Heart left ventricle (tissue), 16 donors: ENCODE data around the gene MYH11. TPM values are rescaled to one million over a fixed set of nuclear protein-coding genes. Genes with fewer than 3 reads are reported as not detected.

Experiments
- ATAC-seq, 4 donors: fragments of 200-7000 bp; cut with Tn5 transposase; one replicate each; pipeline ENCODE4 v1.9.1; 2020 to 2022; ENCODE audit warnings: moderate library complexity in 4 of 4, mild to moderate bottlenecking in 3 of 4, moderate number of reproducible peaks in 1 of 4
- DNase-seq, 5 donors: peaks; one replicate each; pipeline ENCODE4 v3.0.0-alpha.2; 2020
- H3K27ac ChIP-seq, 12 donors: fragments of 200-600 bp; sonication (generic) in 4 of 12; one replicate each; pipeline versions ENCODE4 v1.5.0 to v1.8.0; 2016 to 2022; ENCODE audit warnings: mild to moderate bottlenecking in 2 of 12
- H3K27me3 ChIP-seq, 9 donors: fragments of 200-600 bp; sonication (generic) in 2 of 9; one replicate each; pipeline versions ENCODE4 v1.5.1 to v1.8.0; 2016 to 2022; ENCODE audit warnings: mild to moderate bottlenecking in 3 of 9
- H3K36me3 ChIP-seq, 9 donors: fragments of 200-600 bp; sonication (generic) in 2 of 9; one replicate each; pipeline versions ENCODE4 v1.5.0 to v1.8.0; 2018 to 2022; ENCODE audit warnings: mild to moderate bottlenecking in 2 of 9
- H3K4me1 ChIP-seq, 12 donors: fragments of 200-600 bp; sonication (generic) in 4 of 12; one replicate each; pipeline versions ENCODE4 v1.5.0 to v1.8.0; 2016 to 2022; ENCODE audit warnings: mild to moderate bottlenecking in 3 of 12
- H3K4me3 ChIP-seq, 12 donors: fragments of 200-600 bp; sonication (generic) in 4 of 12; one replicate each; pipeline versions ENCODE4 v1.5.0 to v1.8.0; 2017 to 2022; ENCODE audit warnings: mild to moderate bottlenecking in 9 of 12, moderate library complexity in 4 of 12
- H3K9me3 ChIP-seq, 12 donors: fragments of 200-600 bp; sonication (generic) in 4 of 12; one replicate each; pipeline versions ENCODE4 v1.5.0 to v1.8.0; 2016 to 2022; ENCODE audit warnings: mild to moderate bottlenecking in 1 of 12
- CTCF ChIP-seq, 12 donors: fragments of 200-600 bp; sonication (generic) in 4 of 12; IDR thresholded peaks; one replicate each; pipeline versions ENCODE4 v1.5.0 to v1.8.0; 2018 to 2022; ENCODE audit warnings: antibody characterized with exemption in 12 of 12, mild to moderate bottlenecking in 5 of 12
- POLR2A ChIP-seq, 2 donors: fragments of 450-650 bp; IDR thresholded peaks; one replicate each; pipeline ENCODE4 v1.6.1; 2017; ENCODE audit warnings: antibody characterized with exemption in 2 of 2, mild to moderate bottlenecking in 2 of 2, moderate library complexity in 2 of 2
- WGBS, 4 donors: extraction: QIAGEN DNeasy Blood & Tissue Kit in 2 of 4; methylation state at CpG; one replicate each; pipeline versions ENCODE4 v1.1.5 to v1.1.7; 2013 to 2018; 5-methylcytosine and 5-hydroxymethylcytosine counted together
- intact Hi-C, 10 donors: fragments of 100-400 bp; cut with DNase I; formaldehyde crosslinking; loops; one replicate each; pipeline versions ENCODE4 v1.11.1 to v1.14.2; 2022
- polyA plus RNA-seq, 2 donors: library from polyadenylated mRNA; stranded (reverse); fragments of 200-250 nt; gene quantifications; one replicate each; pipeline ENCODE4 v1.2.3, GENCODE V29; 2013
- total RNA-seq, 9 donors: library from RNA; depleted of rRNA in 2 of 9; stranded (reverse); fragments of >200 nt in 2 of 9; fragmentation: NEBNext Ultra II Directional in 3 of 9; extraction: Animal tissue kit (Norgen Biotek cat#: 25700) in 3 of 9; gene quantifications; one replicate each; pipeline versions ENCODE4 v1.1.0 to v1.2.4, GENCODE V29; 2016 to 2023
- donor health status: ischemic (EF 13 %, LVEDD 7.1; RV severe dilation, severe dysfunction).
- donor health status: healthy with polysubstance abuse.
- donor health status: DM: no; HTN: yes; CAD: no.
- donor health status: DM: no; HTN: no; CAD: no.
- donor health status: ischemic (EF 25% LVEDD 6.9; RV normal size, moderate dysfunction).
- donor health status: ischemic (EF 25% LVEDD 5.7; RV mildly dilated, moderate dysfunction).
- donor health status: healthy.
- donor health status: DM: yes; HTN: yes; CAD: no.
- donor health status: ischemic (EF 35%, LVEDD 5.7; RV mildly dilated, moderate dysfunction).
- donor health status: nonischemic (EF 11% LVEDD 7.7; RV severe dilation, severe dysfunction).
- donor health status: DM: yes; HTN: yes; CAD: no.
- donor health status: PGD.
- donor health status: ischemic (EF 29% LVEDD 5.4; RV normal size, mild dysfunction).
- donor health status: nonischemic (EF 23%, LVEDD 6.1; RV moderate dilation, normal function).

MYH11 gene
- total and polyA plus RNA-seq, 11 donors: 9.8 to 71.9 (median 26.5) TPM

- WGBS, 4 donors: 15 to 33% (median 26%) methylated on average over 7 of the region's 7 CpGs
- no peaks in the 10 kb centered on the region for H3K36me3 ChIP-seq
- no peak overlapping the region for H3K4me3 ChIP-seq
- no peak for TF ChIP-seq CTCF (IDR thresholded peaks at IDR 0.05)
- no peak for TF ChIP-seq POLR2A (IDR thresholded peaks at IDR 0.05)
- ATAC-seq (peak; percentile 26 to 82 (median 72)), DNase-seq (peak in 4 of 5 donors; percentile 31 to 67 (median 46))
- H3K9me3 ChIP-seq: peaks cover 0 to 8% (median 0%) of the 10 kb centered on the region in 12 donors
- intact Hi-C loops: loop anchor here in 2 of 10 donors (5.0 to 10.0 kb wide), 2 partner anchors 422 to 425 kb away; no protein-coding TSS in a partner anchor
- H3K27me3 ChIP-seq: peaks cover 0 to 4% (median 0%) of the 10 kb centered on the region in 9 donors
- peak overlapping the region in 8 of 12 donors; percentile 18 to 59 (median 46) for H3K27ac ChIP-seq
- peaks cover 0 to 18% (median 4%) of the 10 kb centered on the region in 12 donors for H3K4me1 ChIP-seq
Measured at GRCh38 chr16:15770107-15770506, 86.7 kb downstream of the MYH11 start.

- no peaks in the 10 kb centered on the region for H3K36me3 ChIP-seq
- DNase-seq: no peak
Measured at GRCh38 chr16:15769239-15769638, 87.6 kb downstream of the MYH11 start.

GRCh38 chr16:15768201-15768600, 88.6 kb downstream of the MYH11 start:
- DNase-seq: no peak

More at GRCh38 chr16:15769239-15769638, 87.6 kb downstream of the MYH11 start:
- Histone ChIP-seq H3K27ac (peak overlapping the region in 4 of 12 donors; percentile 24 to 51 (median 32)), H3K9me3 (peaks cover 0 to 8% (median 0%) of the 10 kb centered on the region in 12 donors), H3K4me1 (peaks cover 0 to 18% (median 4%) of the 10 kb centered on the region in 12 donors), H3K27me3 (peaks cover 0 to 4% (median 0%) of the 10 kb centered on the region in 9 donors), H3K4me3 (no peak overlapping the region)
- TF ChIP-seq CTCF (IDR thresholded peaks at IDR 0.05) (no peak), POLR2A (IDR thresholded peaks at IDR 0.05) (no peak)
- ATAC-seq: no peak
- intact Hi-C loops: loop anchor here in 9 of 10 donors (5.0 to 10.0 kb wide), 6 partner anchors 53 to 428 kb away; no protein-coding TSS in a partner anchor
- WGBS, 4 donors: 92 to 94% (median 94%) methylated on average over 8 of the region's 8 CpGs

More at GRCh38 chr16:15768201-15768600, 88.6 kb downstream of the MYH11 start:
- Histone ChIP-seq H3K27me3 (peaks cover 0 to 4% (median 0%) of the 10 kb centered on the region in 9 donors), H3K4me1 (peaks cover 0 to 18% (median 4%) of the 10 kb centered on the region in 12 donors), H3K9me3 (peaks cover 0 to 8% (median 0%) of the 10 kb centered on the region in 12 donors), H3K4me3 (no peak overlapping the region), H3K27ac (no peak overlapping the region), H3K36me3 (no peaks in the 10 kb centered on the region)
- 97 to 99% (median 98%) methylated on average over 4 of the region's 4 CpGs for WGBS, 4 donors
- intact Hi-C loops: loop anchor here in 9 of 10 donors (5.0 to 10.0 kb wide), 6 partner anchors 54 to 429 kb away; no protein-coding TSS in a partner anchor
- no peak for ATAC-seq
- TF ChIP-seq CTCF (IDR thresholded peaks at IDR 0.05) (no peak), POLR2A (IDR thresholded peaks at IDR 0.05) (no peak)
